Type B pancreatic cell (in vitro differentiated cells): ENCODE results near the gene SLC25A23. TPM values are rescaled to one million over a fixed set of nuclear protein-coding genes. Genes with fewer than 3 reads are reported as not detected.
A peak's percentile ranks its signal among the peaks of the same experiment; 100 is the strongest.

Experiments
- DNase-seq: peaks from one replicate; pipeline ENCODE4 v3.0.0; 2021; ENCODE audit warnings: mixed read lengths; ENCODE audit not compliant: unreplicated experiment; ENCODE audit errors: extremely low spot score
- H3K27ac Mint-ChIP-seq: 2 replicates; pipeline ENCODE4 v1.8.0; 2021; ENCODE audit warnings: mild to moderate bottlenecking, mixed read lengths
- H3K27me3 Mint-ChIP-seq: 2 replicates; pipeline ENCODE4 v1.8.0; 2021; ENCODE audit warnings: mixed read lengths
- H3K36me3 Mint-ChIP-seq: 2 replicates; pipeline ENCODE4 v1.8.0; 2021; ENCODE audit warnings: mixed read lengths
- H3K4me1 Mint-ChIP-seq: one replicate; pipeline ENCODE4 v1.8.0; 2021; ENCODE audit warnings: mixed read lengths; ENCODE audit not compliant: unreplicated experiment
- H3K4me3 Mint-ChIP-seq: 2 replicates; pipeline ENCODE4 v1.8.0; 2021; ENCODE audit warnings: mild to moderate bottlenecking, mixed read lengths
- H3K9me3 Mint-ChIP-seq: 2 replicates; pipeline ENCODE4 v1.8.0; 2021; ENCODE audit warnings: mixed read lengths
- CTCF ChIP-seq: fragments of 200-600 bp; sonication (generic); conservative IDR thresholded peaks from 2 replicates; pipeline ENCODE4 v1.5.0; 2021; ENCODE audit warnings: antibody characterized with exemption, mild to moderate bottlenecking
- total RNA-seq: library from RNA; stranded (reverse); gene quantifications from 2 replicates; pipeline ENCODE4 v1.2.1, GENCODE V29; 2021; ENCODE audit warnings: low replicate concordance

SLC25A23 gene
- total RNA-seq, 1 donor from 2014 or later = 67.5 TPM

GRCh38 chr19:6413721-6414643, 45.6 kb downstream of the SLC25A23 start:
- no peak for DNase-seq
- H3K27ac Mint-ChIP-seq = no peak overlapping the region
- no peaks in the 10 kb centered on the region for H3K9me3 Mint-ChIP-seq
- H3K36me3 Mint-ChIP-seq = peaks cover 5% of the 10 kb centered on the region
- no peaks in the 10 kb centered on the region for H3K27me3 Mint-ChIP-seq
- H3K4me1 Mint-ChIP-seq = peaks cover 3% of the 10 kb centered on the region
- TF ChIP-seq CTCF = no peak
- H3K4me3 Mint-ChIP-seq = no peak overlapping the region

- Mint-ChIP-seq H3K4me1 (peaks cover 3% of the 10 kb centered on the region), H3K27ac (no peak overlapping the region), H3K27me3 (no peaks in the 10 kb centered on the region), H3K4me3 (no peak overlapping the region), H3K9me3 (no peaks in the 10 kb centered on the region), H3K36me3 (peaks cover 5% of the 10 kb centered on the region)
- DNase-seq = no peak
- TF ChIP-seq CTCF = no peak
Measured at GRCh38 chr19:6413291-6413690, 46.3 kb downstream of the SLC25A23 start.

GRCh38 chr19:6412447-6413091, 47.0 kb downstream of the SLC25A23 start:
- peaks cover 3% of the 10 kb centered on the region for H3K4me1 Mint-ChIP-seq
- no peak overlapping the region for H3K27ac Mint-ChIP-seq
- DNase-seq = no peak

GRCh38 chr19:6412061-6412446, 47.5 kb downstream of the SLC25A23 start:
- H3K27ac Mint-ChIP-seq = no peak overlapping the region
- no peak for DNase-seq
- peaks cover 5% of the 10 kb centered on the region for H3K36me3 Mint-ChIP-seq
- no peaks in the 10 kb centered on the region for H3K9me3 Mint-ChIP-seq
- no peak for TF ChIP-seq CTCF
- peaks cover 3% of the 10 kb centered on the region for H3K4me1 Mint-ChIP-seq
- no peaks in the 10 kb centered on the region for H3K27me3 Mint-ChIP-seq
- no peak overlapping the region for H3K4me3 Mint-ChIP-seq

More at GRCh38 chr19:6412447-6413091, 47.0 kb downstream of the SLC25A23 start:
- H3K9me3 Mint-ChIP-seq = no peaks in the 10 kb centered on the region
- peak; percentile 77 for TF ChIP-seq CTCF
- H3K27me3 Mint-ChIP-seq = no peaks in the 10 kb centered on the region
- peaks cover 5% of the 10 kb centered on the region for H3K36me3 Mint-ChIP-seq
- no peak overlapping the region for H3K4me3 Mint-ChIP-seq

- H3K36me3 Mint-ChIP-seq = peaks cover 5% of the 10 kb centered on the region
- peaks cover 3% of the 10 kb centered on the region for H3K4me1 Mint-ChIP-seq
- H3K27me3 Mint-ChIP-seq = no peaks in the 10 kb centered on the region
- TF ChIP-seq CTCF = no peak
- no peak overlapping the region for H3K4me3 Mint-ChIP-seq
- H3K27ac Mint-ChIP-seq = no peak overlapping the region
- H3K9me3 Mint-ChIP-seq = no peaks in the 10 kb centered on the region
- no peak for DNase-seq
Measured at GRCh38 chr19:6409346-6409745, 50.2 kb downstream of the SLC25A23 start.
